HEK293 (cell line): Measurements from ENCODE around the gene SLC48A1.
"Not testable (repeated sequence)": the region's sequence is repeated elsewhere in the genome, so short reads cannot be mapped to it uniquely, and the experiment has no call there.

Source experiments
- CTCF ChIA-PET: fragments of 350-600 bp; formaldehyde crosslinking; extraction: SDS; loops from one replicate; lab custom pipeline; 2021; ENCODE audit warnings: antibody characterized with exemption; lab: Yijun Ruan, JAX
- POLR2A ChIA-PET: fragments of 300-600 bp; formaldehyde crosslinking; extraction: SDS; loops from one replicate; lab custom pipeline; 2020; ENCODE audit warnings: antibody characterized with exemption, inconsistent platforms; lab: Yijun Ruan, JAX
- H3K27ac ChIP-seq: fragments of 200-500 bp; sonication (Bioruptor generic); 2 replicates; pipeline ENCODE4 v1.5.1; 2014; ENCODE audit warnings: low read depth, low read length, control low read depth, inconsistent platforms; ENCODE audit errors: extremely low read depth
- H3K36me3 ChIP-seq, 2 experiments: fragments of 200-500 bp in 1 of 2; sonication (Bioruptor generic) in 1 of 2; 1 replicate in 1 of 2; 2 replicates in 1 of 2; pipeline ENCODE4 v1.5.1; 2014 to 2017; ENCODE audit warnings: inconsistent platforms in 2 of 2, low read length in 2 of 2; ENCODE audit not compliant: control insufficient read depth in 2 of 2, insufficient read depth in 1 of 2
- H3K4me1 ChIP-seq: fragments of 200-500 bp; sonication (Bioruptor generic); 2 replicates; pipeline ENCODE4 v1.5.1; 2014; ENCODE audit warnings: mild to moderate bottlenecking, low read length, inconsistent platforms; ENCODE audit not compliant: control insufficient read depth, insufficient read depth
- H3K4me3 ChIP-seq: 2 replicates; pipeline ENCODE4 v1.5.1; 2011; ENCODE audit warnings: low read depth, mild to moderate bottlenecking, control low read depth, low read length, moderate library complexity
- H3K9me3 ChIP-seq: fragments of 200-500 bp; sonication (Bioruptor generic); 2 replicates; pipeline ENCODE4 v1.5.1; 2014; ENCODE audit warnings: low read depth, low read length, inconsistent platforms; ENCODE audit not compliant: control insufficient read depth, insufficient read depth
- EGR2 ChIP-seq: fragments of 450-650 bp; formaldehyde crosslinking; IDR thresholded peaks from 2 replicates; pipeline ENCODE4 v1.5.1; 2016; ENCODE audit warnings: low read depth, missing biosample characterization, missing genetic modification characterization
- IKZF3 ChIP-seq: fragments of 450-650 bp; IDR thresholded peaks from 2 replicates; pipeline ENCODE4 v1.5.0; 2018; ENCODE audit warnings: missing biosample characterization, mild to moderate bottlenecking, missing genetic modification characterization, moderate library complexity
- OSR2 ChIP-seq: fragments of 450-650 bp; formaldehyde crosslinking; IDR thresholded peaks from 2 replicates; pipeline ENCODE4 v1.5.1; 2016; ENCODE audit warnings: missing biosample characterization, missing genetic modification characterization
- PRDM10 ChIP-seq: fragments of 450-650 bp; formaldehyde crosslinking; IDR thresholded peaks from 2 replicates; pipeline ENCODE4 v1.5.1; 2016; ENCODE audit warnings: missing biosample characterization, missing genetic modification characterization
- SCRT1 ChIP-seq: fragments of 450-650 bp; formaldehyde crosslinking; IDR thresholded peaks from 2 replicates; pipeline ENCODE4 v1.5.1; 2016; ENCODE audit warnings: missing biosample characterization, missing genetic modification characterization, borderline replicate concordance
- SCRT2 ChIP-seq: fragments of 450-650 bp; formaldehyde crosslinking; IDR thresholded peaks from 2 replicates; pipeline ENCODE4 v1.5.1; 2016; ENCODE audit warnings: missing biosample characterization, missing genetic modification characterization
- TCF7L2 ChIP-seq: IDR thresholded peaks from 2 replicates; pipeline ENCODE4 v1.6.1; 2011; ENCODE audit warnings: low read depth, mild to moderate bottlenecking, inconsistent platforms, low read length, moderate library complexity, borderline replicate concordance
- TRIM28 ChIP-seq: IDR thresholded peaks from 2 replicates; pipeline ENCODE4 v1.6.1; 2011; ENCODE audit warnings: low read length, control low read depth, borderline replicate concordance
- WT1 ChIP-seq: fragments of 450-650 bp; formaldehyde crosslinking; IDR thresholded peaks from 2 replicates; pipeline ENCODE4 v1.5.1; 2016; ENCODE audit warnings: missing biosample characterization, missing genetic modification characterization
- ZBTB10 ChIP-seq: fragments of 450-650 bp; formaldehyde crosslinking; IDR thresholded peaks from 2 replicates; pipeline ENCODE4 v1.5.1; 2016; ENCODE audit warnings: missing biosample characterization, missing genetic modification characterization
- ZBTB11 ChIP-seq: fragments of 450-650 bp; formaldehyde crosslinking; conservative IDR thresholded peaks from 2 replicates; pipeline ENCODE4 v1.5.1; 2016; ENCODE audit warnings: low read depth, missing biosample characterization, missing genetic modification characterization
- ZBTB17 ChIP-seq: fragments of 450-650 bp; formaldehyde crosslinking; IDR thresholded peaks from 2 replicates; pipeline ENCODE4 v1.5.1; 2016; ENCODE audit warnings: missing biosample characterization, missing genetic modification characterization
- ZNF133 ChIP-seq: fragments of 450-650 bp; formaldehyde crosslinking; IDR thresholded peaks from 2 replicates; pipeline ENCODE4 v1.5.1; 2016; ENCODE audit warnings: missing biosample characterization, missing genetic modification characterization
- ZNF248 ChIP-seq: fragments of 450-650 bp; formaldehyde crosslinking; IDR thresholded peaks from 2 replicates; pipeline ENCODE4 v1.5.1; 2017; ENCODE audit warnings: missing biosample characterization, missing genetic modification characterization
- ZNF274 ChIP-seq, 2 experiments: fragments of 200-500 bp in 1 of 2; fragments of 450-650 bp in 1 of 2; sonication (Bioruptor generic) in 1 of 2; formaldehyde crosslinking in 1 of 2; IDR thresholded peaks; 2 replicates each; pipeline versions ENCODE4 v1.5.1 to v1.6.1; 2014 to 2016; ENCODE audit warnings: borderline replicate concordance in 1 of 2, inconsistent platforms in 1 of 2, low read length in 1 of 2, missing biosample characterization in 1 of 2, missing genetic modification characterization in 1 of 2
- ZNF302 ChIP-seq: fragments of 450-650 bp; formaldehyde crosslinking; IDR thresholded peaks from 2 replicates; pipeline ENCODE4 v1.5.1; 2016; ENCODE audit warnings: missing biosample characterization, missing genetic modification characterization, low read depth
- ZNF311 ChIP-seq: fragments of 450-650 bp; formaldehyde crosslinking; IDR thresholded peaks from 2 replicates; pipeline ENCODE4 v1.5.1; 2017; ENCODE audit warnings: missing biosample characterization, missing genetic modification characterization, borderline replicate concordance
- ZNF354C ChIP-seq: fragments of 450-650 bp; formaldehyde crosslinking; IDR thresholded peaks from 2 replicates; pipeline ENCODE4 v1.5.1; 2016; ENCODE audit warnings: missing biosample characterization, missing genetic modification characterization, low read depth, borderline replicate concordance
- ZNF391 ChIP-seq: fragments of 450-650 bp; formaldehyde crosslinking; IDR thresholded peaks from 2 replicates; pipeline ENCODE4 v1.5.1; 2016; ENCODE audit warnings: low read depth, missing biosample characterization, missing genetic modification characterization, borderline replicate concordance
- ZNF629 ChIP-seq: fragments of 450-650 bp; formaldehyde crosslinking; IDR thresholded peaks from 2 replicates; pipeline ENCODE4 v1.5.1; 2017; ENCODE audit warnings: missing biosample characterization, missing genetic modification characterization
- ZXDB ChIP-seq: fragments of 450-650 bp; formaldehyde crosslinking; IDR thresholded peaks from 2 replicates; pipeline ENCODE4 v1.5.1; 2016; ENCODE audit warnings: missing biosample characterization, missing genetic modification characterization

Gene SLC48A1

GRCh38 chr12:47809518-47809917 is 36.5 kb downstream of the SLC48A1 start:
- peaks cover 0 to 13% of the 10 kb centered on the region in 2 experiments; a peak in 1 of 3 replicates for H3K36me3 ChIP-seq
- H3K27ac ChIP-seq, H3K4me3 ChIP-seq, H3K9me3 ChIP-seq: not testable (repeated sequence)
- TF ChIP-seq WT1 (tag by site-specific recombination) (peak; percentile 40; the same call in 1 of the 2 replicates), ZBTB17 (tag by site-specific recombination) (peak; percentile 85), OSR2 (tag by site-specific recombination) (peak; percentile 54; the same call in 1 of the 2 replicates), EGR2 (peak; percentile 16; the same call in 1 of the 2 replicates), SCRT2 (peak; percentile 26; the same call in 1 of the 2 replicates)
- H3K4me1 ChIP-seq = peaks cover 26% of the 10 kb centered on the region
- CTCF ChIA-PET = interaction anchor here (0.7 to 14.1 kb wide), 5 partner anchors 9 to 67 kb away, joined by 3 to 234 read pairs (median 17); no protein-coding TSS in a partner anchor
- POLR2A ChIA-PET = interaction anchor here (0.6 to 1.5 kb wide), 2 partner anchors 19 to 125 kb away, joined by 3 to 5 read pairs; no protein-coding TSS in a partner anchor

- Histone ChIP-seq H3K4me3 (no peak overlapping the region), H3K27ac (no peak overlapping the region)
- CTCF ChIA-PET = interaction anchor here (3.7 to 5.3 kb wide), 2 partner anchors 27 to 69 kb away, joined by 17 to 71 read pairs; no protein-coding TSS in a partner anchor
Measured at GRCh38 chr12:47811072-47811396, 38.0 kb downstream of the SLC48A1 start.

More at GRCh38 chr12:47811072-47811396, 38.0 kb downstream of the SLC48A1 start:
- H3K36me3 ChIP-seq = peaks cover 0 to 8% of the 10 kb centered on the region in 2 experiments; a peak in 1 of 3 replicates
- TF ChIP-seq ZNF354C = no peak
- TF ChIP-seq ZNF274 (IDR thresholded peaks at IDR 0.05; ENCODE audit: low read length) = no peak
- no peak for TF ChIP-seq ZNF274 (tag by site-specific recombination; IDR thresholded peaks at IDR 0.05; ENCODE audit: borderline replicate concordance)
- no peak for TF ChIP-seq ZNF133 (tag by site-specific recombination)
- TF ChIP-seq PRDM10 (tag by site-specific recombination) = no peak
- no peak for TF ChIP-seq ZNF629 (tag by site-specific recombination)
- no peak for TF ChIP-seq EGR2
- TF ChIP-seq ZNF302 (tag by site-specific recombination) = no peak
- TF ChIP-seq ZNF248 (tag by site-specific recombination) = no peak
- TF ChIP-seq ZBTB10 (tag by site-specific recombination) = no peak
- no peak for TF ChIP-seq TCF7L2
- no peak for TF ChIP-seq ZXDB
- no peak for TF ChIP-seq ZBTB11 (tag by site-specific recombination)
- no peak for TF ChIP-seq TRIM28
- no peak for TF ChIP-seq ZNF311 (tag by site-specific recombination)
- TF ChIP-seq IKZF3 (tag by site-specific recombination) = no peak
- no peak for TF ChIP-seq SCRT1 (tag by site-specific recombination)
- no peak for TF ChIP-seq ZNF391 (tag by site-specific recombination)
- TF ChIP-seq, all 188 proteins: peak for 0
- POLR2A ChIA-PET = interaction anchor here (0.6 to 1.5 kb wide), 2 partner anchors 10 to 18 kb away, joined by 3 to 5 read pairs; no protein-coding TSS in a partner anchor
- H3K9me3 ChIP-seq = no peaks in the 10 kb centered on the region
- H3K4me1 ChIP-seq = peaks cover 26% of the 10 kb centered on the region
